Measurements from ENCODE around the gene HHIPL1.

HHIPL1 gene

DNA sequence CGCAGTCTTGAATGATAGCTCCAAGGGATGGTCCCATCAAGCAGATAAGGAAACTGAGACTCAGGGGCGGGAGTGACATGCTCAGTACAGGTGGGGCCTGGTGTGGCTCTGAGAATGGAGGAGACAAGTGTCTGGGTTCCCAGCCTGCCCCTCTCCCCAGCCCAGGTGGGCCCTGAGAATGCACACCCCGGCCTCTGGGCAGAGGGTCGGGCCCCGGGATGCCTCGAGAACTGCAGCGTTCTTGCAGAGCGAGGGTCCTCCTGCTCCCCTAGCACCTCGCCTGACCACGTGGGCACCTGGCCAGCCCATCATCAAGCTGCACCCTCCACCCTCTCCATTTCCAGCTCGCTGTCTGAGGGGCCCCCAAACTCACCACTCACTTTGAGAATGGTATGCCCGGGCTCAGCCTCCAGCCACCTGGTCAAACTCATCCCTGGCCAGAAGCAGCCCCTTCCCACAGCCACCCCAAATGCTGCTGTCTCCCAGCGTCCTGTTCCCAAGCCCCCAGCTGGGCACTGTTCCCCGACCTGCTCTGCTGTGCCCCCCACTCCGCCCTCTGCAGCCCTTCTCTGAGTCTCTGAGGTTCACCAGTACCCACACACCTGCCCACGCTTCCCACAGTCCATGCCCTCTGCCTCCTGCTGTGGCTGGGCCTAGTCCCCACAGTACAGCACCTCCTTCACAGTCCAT lies 83.4 kb downstream of the HHIPL1 start:
- no peak for TF ChIP-seq GATA3 (IDR thresholded peaks at IDR 0.05; ENCODE audit: low read depth, low read length)
- no peak for TF ChIP-seq GATA2 (IDR thresholded peaks at IDR 0.05; ENCODE audit: low read depth, low read length)

DNA sequence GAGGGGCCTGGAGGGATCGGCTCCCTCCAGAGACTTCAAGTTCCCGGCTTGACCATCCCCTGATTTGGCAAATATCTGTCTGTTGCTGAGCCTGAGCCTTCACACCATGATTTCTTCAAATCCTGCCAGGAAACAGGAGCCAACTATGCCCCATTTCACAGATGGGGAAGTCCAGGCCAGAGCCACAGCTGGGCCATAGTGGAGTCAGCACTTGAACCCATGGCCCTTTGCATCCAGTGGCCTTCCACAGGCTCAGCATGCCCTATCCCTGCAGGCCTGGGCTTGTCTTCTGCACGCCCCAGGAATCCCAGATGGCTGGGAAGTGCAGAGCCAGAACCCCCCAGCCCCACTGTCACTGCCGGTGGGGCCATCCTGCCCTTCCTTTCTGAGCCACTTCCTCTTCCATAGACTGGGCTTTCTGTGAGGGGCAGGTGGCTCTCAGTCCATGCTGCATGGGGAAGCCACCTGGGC lies 84.1 kb downstream of the HHIPL1 start:
- TF ChIP-seq GATA3 (IDR thresholded peaks at IDR 0.05; ENCODE audit: low read depth, low read length) (no peak), GATA2 (IDR thresholded peaks at IDR 0.05; ENCODE audit: low read depth, low read length) (no peak)
